ENCODE measurements around the gene KYAT1.

The KYAT1 gene

DNA sequence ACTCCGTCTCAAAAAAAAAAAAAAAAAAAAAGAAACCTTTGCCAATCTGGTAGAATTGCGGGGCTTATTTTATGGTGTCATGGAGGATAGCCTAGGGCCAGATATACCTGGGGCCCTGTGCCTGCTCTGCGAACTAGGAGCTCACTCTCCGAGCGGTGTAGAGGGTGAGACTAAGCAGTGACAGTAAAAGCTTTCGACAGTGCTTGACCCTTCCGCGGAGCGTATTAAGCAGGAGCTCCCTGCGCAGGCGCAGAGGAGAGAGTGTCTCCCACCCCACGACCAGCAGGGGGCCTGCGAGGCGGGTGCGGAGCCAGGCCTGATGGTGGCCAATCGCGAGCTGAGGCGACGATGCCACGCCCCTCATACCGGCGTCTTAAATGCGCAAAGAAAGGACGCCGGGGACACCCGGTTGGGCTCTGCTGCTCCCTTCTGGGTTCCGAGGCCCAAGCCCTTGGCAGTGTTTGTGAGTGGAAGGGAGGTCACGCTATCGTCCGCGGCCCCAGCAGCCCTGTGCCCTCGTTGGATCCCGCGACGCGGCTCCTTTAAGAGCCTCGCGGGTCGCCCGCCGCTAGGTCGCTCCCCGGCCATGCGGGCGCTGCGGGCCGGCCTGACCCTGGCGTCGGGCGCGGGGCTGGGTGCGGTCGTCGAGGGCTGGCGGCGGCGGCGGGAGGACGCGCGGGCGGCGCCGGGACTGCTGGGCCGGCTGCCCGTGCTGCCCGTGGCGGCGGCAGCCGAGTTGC is 63.5 kb downstream of the KYAT1 start, which contains the start of gene ENDOG:
TSS of gene ENDOG (plus strand) at position 402 of the 740 bp plus-strand sequence. CDS start at position 587, 185 bp downstream.
- peak; percentile 87 for TF ChIP-seq CTCF (IDR thresholded peaks at IDR 0.05)

GRCh38 chr9:128810873-128811272 is 70.9 kb downstream of the KYAT1 start:
- no peak for TF ChIP-seq CTCF (IDR thresholded peaks at IDR 0.05)

DNA sequence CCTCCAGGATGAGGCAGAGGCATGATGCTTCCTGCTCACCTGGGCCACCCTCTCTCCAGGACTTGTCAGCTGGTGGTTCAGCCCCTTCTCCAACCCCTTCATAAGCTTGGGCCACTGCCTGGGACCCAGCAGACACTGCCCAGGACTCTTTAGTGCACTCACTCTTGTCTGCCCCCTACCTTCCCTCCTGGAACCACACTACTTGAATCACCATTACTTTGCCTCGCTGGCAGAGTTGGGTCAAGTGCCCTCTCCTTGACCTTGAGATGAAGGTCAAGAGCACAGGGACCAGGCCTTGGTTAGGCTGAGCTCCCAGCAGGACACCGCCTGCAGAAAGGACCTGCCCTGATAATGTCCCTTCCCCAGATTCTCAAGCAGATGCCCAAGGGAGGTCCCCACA is 71.9 kb downstream of the KYAT1 start:
- TF ChIP-seq CTCF (IDR thresholded peaks at IDR 0.05) = no peak

GRCh38 chr9:128809036-128809599 is 72.6 kb downstream of the KYAT1 start:
- no peak for TF ChIP-seq CTCF (IDR thresholded peaks at IDR 0.05)

GRCh38 chr9:128808543-128808942 is 73.2 kb downstream of the KYAT1 start:
- TF ChIP-seq CTCF (IDR thresholded peaks at IDR 0.05) = no peak

DNA sequence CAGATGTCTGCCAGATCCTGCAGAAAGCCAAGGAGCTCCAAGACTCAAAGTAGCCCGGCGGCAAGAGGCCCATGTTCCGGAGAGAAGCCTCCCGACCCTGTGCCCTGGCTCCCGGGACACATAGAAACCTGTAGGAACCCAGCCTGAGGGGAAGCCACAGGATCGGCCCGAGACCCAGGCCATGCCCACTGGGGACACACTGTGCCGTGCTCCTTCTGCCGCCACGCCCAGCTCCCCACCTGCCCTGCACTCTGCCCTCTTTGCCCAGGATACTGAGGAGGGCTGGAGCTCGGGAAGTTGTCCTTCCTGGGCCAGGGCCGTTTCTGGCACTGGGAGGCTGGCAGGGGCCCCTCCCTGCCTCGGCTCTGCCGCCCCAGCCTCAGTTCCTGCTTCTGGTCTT is 73.9 kb downstream of the KYAT1 start:
- TF ChIP-seq CTCF (IDR thresholded peaks at IDR 0.05) = no peak

- TF ChIP-seq CTCF (IDR thresholded peaks at IDR 0.05) = no peak
These were observed 76.1 kb downstream of the KYAT1 start for GRCh38 chr9:128805661-128806060.

Measured in LNCAP (cell line).